ENCODE data around the gene HTT. TPM values are rescaled to one million over a fixed set of nuclear protein-coding genes. Genes with fewer than 3 reads are reported as not detected.

The HTT gene
- total RNA-seq, 1 donor from 2014 or later: 242 TPM

DNA sequence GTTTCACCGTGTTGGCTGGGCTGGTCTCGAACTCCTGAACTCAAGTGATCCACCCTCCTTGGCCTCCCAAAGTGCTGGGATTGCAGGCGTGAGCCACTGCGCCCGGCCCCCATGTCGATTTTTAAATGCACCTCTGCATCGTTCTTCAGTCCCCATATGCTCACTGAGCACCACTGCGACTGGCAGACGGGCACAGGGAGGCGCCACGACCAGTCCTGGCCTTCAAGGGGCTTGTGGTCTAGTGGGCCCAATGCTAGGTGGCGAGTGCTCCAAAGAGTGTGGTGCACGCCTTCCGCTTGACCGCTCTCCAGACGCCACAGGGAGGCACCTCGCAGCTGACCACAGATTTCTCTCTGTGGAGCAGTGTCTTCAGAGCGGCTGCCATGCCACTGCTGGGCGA is 162.8 kb downstream of the HTT start:
- Mint-ChIP-seq H3K27me3 (no peaks in the 10 kb centered on the region), H3K9me3 (no peaks in the 10 kb centered on the region), H3K36me3 (ENCODE audit: low read depth) (peaks cover 94% of the 10 kb centered on the region), H3K4me3 (no peak overlapping the region), H3K27ac (no peak overlapping the region), H3K4me1 (no peaks in the 10 kb centered on the region)
- TF ChIP-seq CTCF (IDR thresholded peaks at IDR 0.05): no peak
- DNase-seq (no peak), ATAC-seq (ENCODE audit: low read depth) (no peak)
- POLR2A ChIA-PET: no interaction called here
- intact Hi-C loops (cut with micrococcal nuclease): no loop called here
- CTCF ChIA-PET: no interaction called here

- H3K4me3 Mint-ChIP-seq: no peak overlapping the region
- ATAC-seq (ENCODE audit: low read depth) (no peak), DNase-seq (no peak)
- TF ChIP-seq CTCF (IDR thresholded peaks at IDR 0.05): no peak
- H3K9me3 Mint-ChIP-seq: no peaks in the 10 kb centered on the region
- H3K4me1 Mint-ChIP-seq: no peaks in the 10 kb centered on the region
- ChIA-PET CTCF (no interaction called here), POLR2A (no interaction called here)
- no peak overlapping the region for H3K27ac Mint-ChIP-seq
- H3K36me3 Mint-ChIP-seq (ENCODE audit: low read depth): peaks cover 93% of the 10 kb centered on the region
- intact Hi-C loops (cut with micrococcal nuclease): no loop called here
- H3K27me3 Mint-ChIP-seq: no peaks in the 10 kb centered on the region
These were observed 163.5 kb downstream of the HTT start for GRCh38 chr4:3237712-3238560.

DNA sequence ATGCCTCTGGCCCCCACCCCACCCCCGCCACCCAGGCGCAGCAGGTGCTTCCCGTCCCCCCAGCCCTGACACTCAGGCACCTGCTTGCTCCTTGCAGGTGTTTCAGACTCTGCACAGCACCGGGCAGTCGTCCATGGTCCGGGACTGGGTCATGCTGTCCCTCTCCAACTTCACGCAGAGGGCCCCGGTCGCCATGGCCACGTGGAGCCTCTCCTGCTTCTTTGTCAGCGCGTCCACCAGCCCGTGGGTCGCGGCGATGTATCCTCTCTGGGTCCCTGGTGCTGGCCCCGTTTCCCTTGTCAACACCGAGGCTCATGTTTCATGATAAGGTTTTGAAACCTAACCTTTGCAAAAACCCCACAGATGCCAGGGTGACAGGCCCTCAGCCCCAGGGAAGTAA is 164.2 kb downstream of the HTT start:
- no peak for ATAC-seq (ENCODE audit: low read depth)
- peaks cover 87% of the 10 kb centered on the region for H3K36me3 Mint-ChIP-seq (ENCODE audit: low read depth)
- no peak for DNase-seq
- H3K9me3 Mint-ChIP-seq: no peaks in the 10 kb centered on the region
- POLR2A ChIA-PET: no interaction called here
- peaks cover 3% of the 10 kb centered on the region for H3K4me1 Mint-ChIP-seq
- no peaks in the 10 kb centered on the region for H3K27me3 Mint-ChIP-seq
- H3K27ac Mint-ChIP-seq: no peak overlapping the region
- intact Hi-C loops (cut with micrococcal nuclease): no loop called here
- no peak for TF ChIP-seq CTCF (IDR thresholded peaks at IDR 0.05)
- CTCF ChIA-PET: no interaction called here
- no peak overlapping the region for H3K4me3 Mint-ChIP-seq

DNA sequence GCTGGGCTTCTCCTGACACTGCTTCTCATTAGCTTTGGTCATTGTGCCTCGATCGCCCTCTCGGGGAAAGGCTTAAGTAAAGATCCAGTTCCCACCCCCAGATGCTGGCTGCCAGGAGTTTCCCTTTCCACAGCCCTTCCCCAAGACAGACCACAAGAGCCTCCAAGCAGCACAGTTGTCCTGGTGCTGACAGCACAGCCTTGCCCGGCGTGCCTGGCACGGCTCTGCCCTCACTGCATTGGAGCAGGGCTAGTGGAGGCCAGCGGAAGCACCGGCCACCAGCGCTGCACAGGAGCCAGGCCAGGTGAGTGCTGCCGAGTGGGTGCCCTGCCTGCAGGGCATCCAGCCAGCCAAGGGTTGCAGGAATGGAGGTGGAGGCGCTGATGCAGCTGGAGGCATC is 164.8 kb downstream of the HTT start:
- Mint-ChIP-seq H3K36me3 (ENCODE audit: low read depth) (peaks cover 81% of the 10 kb centered on the region), H3K4me3 (no peak overlapping the region), H3K4me1 (peaks cover 3% of the 10 kb centered on the region), H3K9me3 (no peaks in the 10 kb centered on the region), H3K27me3 (no peaks in the 10 kb centered on the region), H3K27ac (no peak overlapping the region)
- DNase-seq (no peak), ATAC-seq (ENCODE audit: low read depth) (no peak)
- no peak for TF ChIP-seq CTCF (IDR thresholded peaks at IDR 0.05)
- intact Hi-C loops (cut with micrococcal nuclease): no loop called here
- CTCF ChIA-PET: no interaction called here
- POLR2A ChIA-PET: no interaction called here

- Mint-ChIP-seq H3K27ac (no peak overlapping the region), H3K36me3 (ENCODE audit: low read depth) (peaks cover 74% of the 10 kb centered on the region), H3K9me3 (no peaks in the 10 kb centered on the region), H3K27me3 (no peaks in the 10 kb centered on the region), H3K4me3 (no peak overlapping the region), H3K4me1 (peaks cover 3% of the 10 kb centered on the region)
- CTCF ChIA-PET: no interaction called here
- ATAC-seq (ENCODE audit: low read depth) (no peak), DNase-seq (no peak)
- intact Hi-C loops (cut with micrococcal nuclease): no loop called here
- TF ChIP-seq CTCF (IDR thresholded peaks at IDR 0.05): no peak
- POLR2A ChIA-PET: no interaction called here
These were observed 165.8 kb downstream of the HTT start for GRCh38 chr4:3239998-3240920.

Measured in activated B cell treated with CpG ODN at 0.5 μM for 24 hours (primary cell).